ENCODE measurements around the gene OPHN1.
"Not testable (repeated sequence)": the region's sequence is repeated elsewhere in the genome, so short reads cannot be mapped to it uniquely, and the experiment has no call there.

Gene OPHN1

DNA sequence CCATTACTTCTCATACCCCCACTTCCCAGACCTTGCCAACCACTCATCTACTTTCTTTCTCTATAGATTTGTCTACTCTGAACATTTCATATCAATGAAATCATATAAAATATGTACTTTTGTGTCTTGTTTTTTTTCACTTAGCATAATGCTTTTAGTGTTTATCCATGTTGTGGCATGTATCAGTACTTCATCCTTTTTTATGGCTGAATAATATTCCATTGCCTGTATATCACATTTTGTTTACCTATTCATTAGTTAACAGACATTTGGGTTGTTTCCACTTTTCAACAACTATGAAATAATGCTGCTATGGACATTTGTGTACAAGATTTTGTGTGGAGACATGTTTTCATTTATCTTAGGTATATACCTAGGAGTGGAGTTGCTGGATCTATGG lies 324.1 kb downstream of the OPHN1 start:
- Histone ChIP-seq H3K27ac (ENCODE audit: insufficient read depth, low read depth, low read length, poor library complexity, severe bottlenecking) (no peak overlapping the region), H3K4me3 (ENCODE audit: insufficient read depth, low read depth, low read length) (no peak overlapping the region)

DNA sequence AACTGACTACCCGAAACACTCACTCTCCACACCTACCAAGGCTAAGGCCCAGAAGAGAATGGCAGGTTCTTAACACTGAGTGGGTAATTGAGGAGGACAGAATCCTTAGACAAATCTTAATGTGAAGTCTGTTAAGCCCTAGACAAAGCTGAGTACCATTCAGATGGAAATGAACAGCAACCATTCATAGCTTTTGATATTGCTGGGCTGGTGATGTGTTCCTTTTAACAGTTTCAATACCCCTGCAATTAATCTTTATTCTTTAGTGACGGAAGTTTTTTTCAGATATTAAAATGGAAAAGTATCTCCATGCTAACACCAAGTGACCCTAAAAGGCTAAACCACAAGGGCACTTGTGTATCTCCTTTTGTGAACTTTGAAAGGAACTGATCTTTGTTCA lies 334.9 kb downstream of the OPHN1 start:
- no peaks in the 10 kb centered on the region for H3K36me3 ChIP-seq (ENCODE audit: control insufficient read depth, insufficient read depth, low read length)
- H3K27me3 ChIP-seq (ENCODE audit: control insufficient read depth, insufficient read depth, low read length, poor library complexity, severe bottlenecking) = no peaks in the 10 kb centered on the region
- H3K4me1 ChIP-seq (ENCODE audit: control insufficient read depth, insufficient read depth, low read length) = no peaks in the 10 kb centered on the region
- H3K4me3 ChIP-seq (ENCODE audit: insufficient read depth, low read depth, low read length) = no peak overlapping the region
- H3K9me3 ChIP-seq (ENCODE audit: control insufficient read depth, low read length) = no peaks in the 10 kb centered on the region
- H3K27ac ChIP-seq (ENCODE audit: insufficient read depth, low read depth, low read length, poor library complexity, severe bottlenecking) = no peak overlapping the region
- WGBS, 2 experiments = 83% methylated on average over 1 of the region's 2 CpGs; no CpG with 5 or more reads in 1 of the 2 experiments

More for the DNA sequence above, 324.1 kb downstream of the OPHN1 start:
- H3K4me1 ChIP-seq (ENCODE audit: control insufficient read depth, insufficient read depth, low read length) = no peaks in the 10 kb centered on the region
- no peaks in the 10 kb centered on the region for H3K9me3 ChIP-seq (ENCODE audit: control insufficient read depth, low read length)
- no peaks in the 10 kb centered on the region for H3K27me3 ChIP-seq (ENCODE audit: control insufficient read depth, insufficient read depth, low read length, poor library complexity, severe bottlenecking)
- H3K36me3 ChIP-seq (ENCODE audit: control insufficient read depth, insufficient read depth, low read length) = no peaks in the 10 kb centered on the region

DNA sequence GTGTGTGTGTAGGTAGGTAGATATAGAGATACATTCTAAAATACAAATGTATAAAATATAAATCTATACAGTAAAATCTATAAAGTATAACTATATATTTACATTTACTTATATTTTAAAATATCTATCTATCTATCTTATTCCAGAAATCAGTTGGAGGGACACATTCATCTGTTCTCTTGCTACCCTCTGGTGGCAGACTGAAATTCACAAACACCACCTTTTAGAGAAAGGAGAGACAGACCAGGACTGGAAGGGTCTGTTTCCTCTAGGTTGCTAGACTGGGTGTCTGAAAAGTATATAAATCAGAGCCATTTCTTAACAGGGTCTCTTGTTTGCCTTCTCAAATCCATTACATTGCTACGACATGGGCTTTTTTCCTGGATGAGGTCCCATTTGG lies 343.0 kb downstream of the OPHN1 start:
- Histone ChIP-seq H3K36me3 (ENCODE audit: control insufficient read depth, insufficient read depth, low read length) (no peaks in the 10 kb centered on the region), H3K27me3 (ENCODE audit: control insufficient read depth, insufficient read depth, low read length, poor library complexity, severe bottlenecking) (no peaks in the 10 kb centered on the region), H3K4me3 (ENCODE audit: insufficient read depth, low read depth, low read length) (no peak overlapping the region), H3K4me1 (ENCODE audit: control insufficient read depth, insufficient read depth, low read length) (no peaks in the 10 kb centered on the region), H3K9me3 (ENCODE audit: control insufficient read depth, low read length) (no peaks in the 10 kb centered on the region), H3K27ac (ENCODE audit: insufficient read depth, low read depth, low read length, poor library complexity, severe bottlenecking) (no peak overlapping the region)
- 87 to 94% methylated on average over 1 of the region's 1 CpG for WGBS, 2 experiments

DNA sequence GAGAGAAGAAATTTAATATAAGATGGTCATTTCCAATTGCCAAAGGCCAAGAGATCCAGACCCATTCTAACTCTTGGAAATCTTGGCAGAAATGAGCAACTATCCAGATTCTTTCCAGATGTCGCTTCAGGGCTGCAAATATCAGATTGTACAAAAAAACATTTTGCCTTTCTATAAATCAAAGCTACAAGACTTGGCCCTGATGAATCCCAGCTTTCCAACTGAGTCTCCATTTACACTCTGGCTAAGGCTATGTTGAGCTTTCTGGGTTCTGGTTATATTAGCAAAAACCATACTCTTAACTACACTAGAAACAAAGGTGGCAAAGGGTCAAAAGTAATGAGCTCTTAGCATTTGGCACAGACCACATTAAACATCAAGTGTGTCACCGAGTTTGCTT lies 345.8 kb downstream of the OPHN1 start:
- no peaks in the 10 kb centered on the region for H3K9me3 ChIP-seq (ENCODE audit: control insufficient read depth, low read length)
- no peaks in the 10 kb centered on the region for H3K4me1 ChIP-seq (ENCODE audit: control insufficient read depth, insufficient read depth, low read length)
- H3K27me3 ChIP-seq (ENCODE audit: control insufficient read depth, insufficient read depth, low read length, poor library complexity, severe bottlenecking) = no peaks in the 10 kb centered on the region
- 94 to 96% methylated on average over 2 of the region's 2 CpGs for WGBS, 2 experiments
- no peak overlapping the region for H3K27ac ChIP-seq (ENCODE audit: insufficient read depth, low read depth, low read length, poor library complexity, severe bottlenecking)
- no peak overlapping the region for H3K4me3 ChIP-seq (ENCODE audit: insufficient read depth, low read depth, low read length)
- H3K36me3 ChIP-seq (ENCODE audit: control insufficient read depth, insufficient read depth, low read length) = no peaks in the 10 kb centered on the region

DNA sequence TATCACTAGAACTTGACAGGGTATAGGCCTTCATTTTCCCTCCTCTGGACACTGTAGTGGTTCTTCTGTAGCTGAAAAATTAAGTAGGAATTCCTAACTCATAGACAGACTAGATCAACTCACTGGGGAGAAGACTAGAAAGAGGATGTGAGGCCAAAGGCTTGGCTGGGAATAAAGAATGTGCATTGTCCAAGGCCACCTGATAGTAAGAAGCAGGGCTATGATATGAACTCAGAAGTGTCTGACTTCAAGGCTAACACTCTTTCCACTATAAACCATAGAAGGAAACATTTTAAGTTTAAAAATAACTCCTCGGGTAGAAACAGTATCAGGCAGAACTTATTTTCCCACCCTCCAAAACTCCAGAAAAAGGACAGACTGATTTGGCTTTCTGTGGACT lies 346.6 kb downstream of the OPHN1 start:
- Histone ChIP-seq H3K27me3 (ENCODE audit: control insufficient read depth, insufficient read depth, low read length, poor library complexity, severe bottlenecking) (no peaks in the 10 kb centered on the region), H3K4me3 (ENCODE audit: insufficient read depth, low read depth, low read length) (no peak overlapping the region), H3K27ac (ENCODE audit: insufficient read depth, low read depth, low read length, poor library complexity, severe bottlenecking) (no peak overlapping the region), H3K4me1 (ENCODE audit: control insufficient read depth, insufficient read depth, low read length) (no peaks in the 10 kb centered on the region), H3K9me3 (ENCODE audit: control insufficient read depth, low read length) (no peaks in the 10 kb centered on the region), H3K36me3 (ENCODE audit: control insufficient read depth, insufficient read depth, low read length) (no peaks in the 10 kb centered on the region)
- 89 to 100% methylated on average over 1 of the region's 1 CpG for WGBS, 2 experiments

DNA sequence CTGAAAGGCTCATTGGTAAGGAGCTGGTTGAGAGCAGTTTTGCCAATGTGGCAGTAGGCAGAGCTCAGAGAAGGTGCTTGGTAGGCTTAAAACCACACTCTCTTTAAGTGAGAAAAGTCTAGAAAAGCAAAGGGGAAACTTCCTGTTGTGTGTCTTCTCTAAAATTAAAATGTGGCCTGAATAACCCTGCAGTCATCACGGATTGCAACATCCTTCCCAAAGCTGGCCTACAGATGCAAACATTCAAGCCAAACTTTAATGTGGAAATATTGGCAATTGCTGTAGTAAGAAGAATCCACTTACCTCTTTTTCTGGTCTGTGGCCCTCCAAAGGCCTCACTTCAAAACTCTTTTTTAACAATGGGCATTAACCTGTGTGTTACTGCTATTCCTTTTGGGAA lies 348.5 kb downstream of the OPHN1 start:
- Histone ChIP-seq H3K27ac (ENCODE audit: insufficient read depth, low read depth, low read length, poor library complexity, severe bottlenecking) (no peak overlapping the region), H3K9me3 (ENCODE audit: control insufficient read depth, low read length) (no peaks in the 10 kb centered on the region), H3K36me3 (ENCODE audit: control insufficient read depth, insufficient read depth, low read length) (no peaks in the 10 kb centered on the region), H3K4me3 (ENCODE audit: insufficient read depth, low read depth, low read length) (no peak overlapping the region), H3K27me3 (ENCODE audit: control insufficient read depth, insufficient read depth, low read length, poor library complexity, severe bottlenecking) (no peaks in the 10 kb centered on the region), H3K4me1 (ENCODE audit: control insufficient read depth, insufficient read depth, low read length) (no peaks in the 10 kb centered on the region)
- WGBS, 2 experiments = 94% methylated on average over 1 of the region's 1 CpG; no CpG with 5 or more reads in 1 of the 2 experiments

DNA sequence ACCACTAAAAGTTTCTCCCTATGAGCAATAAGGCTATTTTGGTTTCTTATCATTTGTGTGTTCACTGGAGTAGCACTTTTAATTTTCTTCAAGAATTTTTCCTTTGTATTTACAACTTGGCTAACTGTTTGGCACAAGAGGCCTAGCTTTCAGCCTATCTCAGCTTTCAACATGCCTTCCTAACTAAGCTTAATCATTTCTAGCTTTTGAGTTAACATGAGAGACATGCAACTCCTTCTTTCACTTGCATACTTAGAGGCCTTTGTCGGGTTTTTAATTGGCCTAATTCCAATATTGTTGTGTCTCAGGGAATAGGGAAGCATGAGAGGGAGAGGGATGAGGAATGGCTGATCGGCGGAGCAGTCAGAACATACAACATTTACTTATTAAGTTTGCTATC lies 349.8 kb downstream of the OPHN1 start:
- H3K27me3 ChIP-seq (ENCODE audit: control insufficient read depth, insufficient read depth, low read length, poor library complexity, severe bottlenecking) = no peaks in the 10 kb centered on the region
- no peaks in the 10 kb centered on the region for H3K4me1 ChIP-seq (ENCODE audit: control insufficient read depth, insufficient read depth, low read length)
- H3K4me3 ChIP-seq (ENCODE audit: insufficient read depth, low read depth, low read length) = no peak overlapping the region
- no peak overlapping the region for H3K27ac ChIP-seq (ENCODE audit: insufficient read depth, low read depth, low read length, poor library complexity, severe bottlenecking)
- H3K9me3 ChIP-seq (ENCODE audit: control insufficient read depth, low read length) = no peaks in the 10 kb centered on the region
- H3K36me3 ChIP-seq (ENCODE audit: control insufficient read depth, insufficient read depth, low read length) = no peaks in the 10 kb centered on the region
- WGBS, 2 experiments = 100% methylated on average over 1 of the region's 3 CpGs

DNA sequence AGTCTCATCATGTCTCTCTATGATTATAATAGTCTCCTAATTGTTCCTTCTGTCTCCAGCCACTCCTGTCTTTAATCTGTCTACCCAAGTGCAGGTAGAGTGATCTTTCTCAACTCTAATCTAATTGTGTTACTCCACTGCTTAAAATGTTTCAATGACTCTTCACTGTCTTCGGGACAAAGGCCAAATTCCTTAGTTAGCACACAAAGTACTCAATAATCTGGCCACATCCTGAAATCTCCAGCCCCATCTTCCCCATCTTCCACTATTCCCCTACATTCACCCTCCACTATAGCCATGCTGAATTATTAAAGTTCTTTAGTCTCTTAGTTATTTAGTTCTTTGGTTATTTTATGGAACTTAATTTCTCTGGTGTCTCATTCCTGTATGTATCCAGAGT lies 353.3 kb downstream of the OPHN1 start:
- Histone ChIP-seq H3K9me3 (ENCODE audit: control insufficient read depth, low read length) (no peaks in the 10 kb centered on the region), H3K4me1 (ENCODE audit: control insufficient read depth, insufficient read depth, low read length) (no peaks in the 10 kb centered on the region), H3K27ac (ENCODE audit: insufficient read depth, low read depth, low read length, poor library complexity, severe bottlenecking) (no peak overlapping the region), H3K27me3 (ENCODE audit: control insufficient read depth, insufficient read depth, low read length, poor library complexity, severe bottlenecking) (no peaks in the 10 kb centered on the region), H3K4me3 (ENCODE audit: insufficient read depth, low read depth, low read length) (no peak overlapping the region), H3K36me3 (ENCODE audit: control insufficient read depth, insufficient read depth, low read length) (no peaks in the 10 kb centered on the region)
- WGBS, 2 experiments = 95 to 96% methylated on average over 1 of the region's 1 CpG

DNA sequence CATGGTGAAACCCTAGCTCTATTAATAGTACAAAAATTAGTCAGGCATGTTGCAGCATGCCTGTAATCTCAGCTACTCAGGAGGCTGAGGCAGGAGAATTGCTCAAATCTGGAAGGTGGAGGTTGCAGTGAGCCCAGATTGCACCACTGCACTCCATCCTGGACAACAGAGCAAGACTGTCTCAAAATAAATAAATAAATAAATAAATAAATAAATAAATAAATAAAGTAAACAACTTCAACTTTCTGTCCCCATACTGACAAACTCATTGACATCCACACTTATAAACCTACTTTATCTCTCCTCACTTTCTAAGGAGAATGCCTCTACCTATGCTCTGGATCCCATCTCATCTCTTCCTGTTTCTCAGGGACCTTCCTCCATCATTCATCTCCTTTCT lies 354.5 kb downstream of the OPHN1 start:
- H3K27ac ChIP-seq (ENCODE audit: insufficient read depth, low read depth, low read length, poor library complexity, severe bottlenecking); H3K27me3 ChIP-seq (ENCODE audit: control insufficient read depth, insufficient read depth, low read length, poor library complexity, severe bottlenecking): not testable (repeated sequence)

DNA sequence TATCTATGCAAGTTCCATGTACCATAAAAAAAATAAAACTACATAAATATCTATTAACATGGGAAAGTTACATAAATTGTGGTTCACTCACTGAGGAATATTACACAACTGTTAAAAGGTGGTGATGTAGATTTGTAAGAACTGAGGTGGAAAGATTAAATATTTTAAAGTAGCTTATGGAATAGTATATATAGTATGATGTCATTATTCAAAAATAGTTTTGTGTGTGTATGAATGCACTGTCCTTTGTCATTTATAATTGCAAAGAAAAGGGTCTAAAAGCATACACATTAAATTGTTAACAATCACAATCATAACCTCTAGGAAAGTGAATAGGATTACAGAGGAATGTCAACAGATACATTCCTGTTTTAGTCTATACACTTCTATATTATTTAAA lies 355.9 kb downstream of the OPHN1 start:
- Histone ChIP-seq H3K27me3 (ENCODE audit: control insufficient read depth, insufficient read depth, low read length, poor library complexity, severe bottlenecking) (no peaks in the 10 kb centered on the region), H3K36me3 (ENCODE audit: control insufficient read depth, insufficient read depth, low read length) (no peaks in the 10 kb centered on the region), H3K27ac (ENCODE audit: insufficient read depth, low read depth, low read length, poor library complexity, severe bottlenecking) (no peak overlapping the region), H3K9me3 (ENCODE audit: control insufficient read depth, low read length) (no peaks in the 10 kb centered on the region), H3K4me1 (ENCODE audit: control insufficient read depth, insufficient read depth, low read length) (no peaks in the 10 kb centered on the region), H3K4me3 (ENCODE audit: insufficient read depth, low read depth, low read length) (no peak overlapping the region)

More for the DNA sequence above, 354.5 kb downstream of the OPHN1 start:
- H3K9me3 ChIP-seq (ENCODE audit: control insufficient read depth, low read length); H3K36me3 ChIP-seq (ENCODE audit: control insufficient read depth, insufficient read depth, low read length); H3K4me3 ChIP-seq (ENCODE audit: insufficient read depth, low read depth, low read length); H3K4me1 ChIP-seq (ENCODE audit: control insufficient read depth, insufficient read depth, low read length): not testable (repeated sequence)

DNA sequence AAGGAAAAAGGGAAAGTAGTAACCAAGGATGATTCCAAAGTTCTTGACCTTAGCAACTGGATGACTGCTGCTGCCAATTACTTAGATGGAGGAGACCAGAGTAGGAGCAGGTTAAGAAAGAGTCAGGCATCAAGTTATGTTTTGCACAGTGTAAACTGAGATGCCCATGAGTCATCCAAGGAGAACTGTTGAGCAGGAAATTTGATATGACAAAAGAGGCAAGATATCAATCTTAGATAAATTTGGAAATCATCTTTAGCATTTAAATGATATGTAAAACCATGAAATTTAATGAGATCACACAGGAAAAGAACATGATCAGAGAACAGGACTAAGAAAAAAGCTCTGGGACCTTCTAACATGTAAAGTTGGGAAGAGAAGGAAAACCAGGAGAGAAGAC lies 361.3 kb downstream of the OPHN1 start:
- H3K9me3 ChIP-seq (ENCODE audit: control insufficient read depth, low read length) = no peaks in the 10 kb centered on the region
- H3K27me3 ChIP-seq (ENCODE audit: control insufficient read depth, insufficient read depth, low read length, poor library complexity, severe bottlenecking) = no peaks in the 10 kb centered on the region
- no peaks in the 10 kb centered on the region for H3K36me3 ChIP-seq (ENCODE audit: control insufficient read depth, insufficient read depth, low read length)
- H3K4me3 ChIP-seq (ENCODE audit: insufficient read depth, low read depth, low read length) = no peak overlapping the region
- no peak overlapping the region for H3K27ac ChIP-seq (ENCODE audit: insufficient read depth, low read depth, low read length, poor library complexity, severe bottlenecking)
- no peaks in the 10 kb centered on the region for H3K4me1 ChIP-seq (ENCODE audit: control insufficient read depth, insufficient read depth, low read length)
